NCI-H345 treated with DMSO at 0.1 percent for 48 hours (cell line): ENCODE results near the gene MAPK12.
"Not testable (repeated sequence)": the region's sequence is repeated elsewhere in the genome, so short reads cannot be mapped to it uniquely, and the experiment has no call there.

Experiments
- DNase-seq: peaks from one replicate; lab custom pipeline; 2025; ENCODE audit not compliant: unreplicated experiment; lab: John Stamatoyannopoulos, UW

MAPK12 gene

DNA sequence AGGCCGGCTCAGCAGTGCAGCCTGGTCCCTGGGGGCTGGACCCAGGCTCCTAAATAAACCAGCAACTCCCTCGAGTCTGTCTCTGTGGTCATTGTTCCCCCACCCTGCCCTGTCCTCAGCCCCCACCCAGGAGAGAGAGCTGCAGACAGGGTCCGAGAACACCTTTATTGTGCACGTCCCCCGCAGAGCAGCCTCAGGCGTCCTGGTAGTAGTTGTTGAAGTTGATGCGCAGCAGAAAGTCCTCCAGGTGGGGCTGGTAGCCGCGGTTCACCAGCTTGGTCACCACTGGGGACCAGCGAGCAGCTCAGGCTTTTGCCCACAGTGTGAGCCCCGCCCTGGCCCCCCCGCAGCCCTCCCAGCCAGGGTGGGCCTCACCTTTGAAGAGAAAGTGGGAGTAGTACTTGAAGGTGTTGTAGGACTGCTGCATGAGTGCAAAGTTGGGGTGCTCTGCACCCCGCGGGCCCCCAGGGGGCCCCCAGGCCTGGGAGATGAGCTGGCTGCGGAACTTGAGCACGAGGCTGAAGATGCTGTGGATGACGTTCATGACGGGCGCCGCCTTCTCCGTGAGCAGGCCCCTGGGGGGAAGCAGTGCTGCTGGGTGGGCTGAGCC, 43.8 kb downstream of the MAPK12 start:
- DNase-seq, result no peak

DNA sequence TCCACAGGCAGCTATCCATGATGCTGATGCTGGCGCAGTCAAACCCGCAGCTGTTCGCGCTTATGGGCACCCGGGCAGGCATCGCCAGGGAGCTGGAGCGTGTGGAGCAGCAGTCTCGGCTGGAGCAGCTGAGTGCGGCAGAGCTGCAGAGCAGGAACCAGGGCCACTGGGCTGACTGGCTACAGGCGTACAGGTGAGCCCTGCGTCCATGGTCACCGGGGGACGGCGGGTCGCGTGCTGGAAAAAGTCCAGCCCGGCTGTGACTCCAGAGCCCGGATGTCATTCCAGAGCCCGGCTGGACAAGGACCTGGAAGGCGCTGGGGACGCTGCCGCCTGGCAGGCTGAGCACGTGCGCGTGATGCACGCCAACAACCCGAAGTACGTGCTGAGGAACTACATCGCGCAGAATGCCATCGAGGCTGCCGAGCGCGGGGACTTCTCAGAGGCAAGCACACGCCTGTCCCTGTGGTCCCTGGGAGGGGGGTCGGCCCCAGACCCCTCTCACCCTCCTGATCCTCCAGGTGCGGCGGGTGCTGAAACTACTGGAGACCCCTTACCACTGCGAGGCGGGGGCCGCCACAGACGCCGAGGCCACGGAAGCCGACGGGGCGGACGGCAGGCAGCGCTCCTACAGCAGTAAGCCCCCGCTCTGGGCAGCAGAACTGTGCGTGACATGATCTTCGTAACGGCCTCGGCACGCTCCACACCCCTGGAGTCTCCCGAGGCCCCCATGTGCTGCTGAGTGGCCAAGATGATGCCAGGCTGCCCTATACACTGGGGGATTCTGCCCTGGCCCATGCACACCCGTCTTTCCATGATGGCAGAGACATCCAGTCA, 44.6 kb downstream of the MAPK12 start:
- no peak for DNase-seq

DNA sequence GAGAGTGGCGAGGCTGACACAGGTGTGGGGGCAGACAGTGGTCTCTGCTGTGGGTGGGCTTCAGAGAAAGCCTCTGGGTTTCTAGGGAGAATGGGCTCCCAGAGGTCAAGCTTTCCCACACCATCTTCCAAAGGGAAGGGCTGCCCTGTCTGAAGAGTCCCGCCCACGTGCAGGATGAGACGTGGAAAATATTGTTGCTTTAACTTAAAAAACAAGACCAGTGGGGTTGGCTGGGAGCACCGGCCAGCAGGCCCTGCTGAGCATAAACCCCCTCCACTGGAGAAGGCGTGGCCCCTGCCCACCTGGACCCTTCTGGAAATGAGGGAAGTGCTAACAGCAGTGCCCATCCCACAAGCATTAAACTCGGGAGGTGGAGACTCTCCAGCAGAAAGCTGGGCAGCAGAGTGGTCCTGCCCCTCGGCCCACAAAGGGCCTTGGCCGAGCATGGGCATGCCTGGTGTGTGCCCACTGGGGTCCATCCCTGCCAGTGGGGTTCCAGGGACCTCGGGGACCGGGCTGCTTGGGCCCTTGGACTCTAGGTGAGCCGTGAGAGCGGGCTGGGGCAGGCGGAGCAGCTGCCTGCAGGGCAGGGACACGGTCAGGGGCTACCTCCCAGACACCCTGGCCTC, 45.3 kb downstream of the MAPK12 start:
- DNase-seq, result no peak

GRCh38 chr22:50215297-50216054, 46.0 kb downstream of the MAPK12 start:
- DNase-seq, result no peak

DNA sequence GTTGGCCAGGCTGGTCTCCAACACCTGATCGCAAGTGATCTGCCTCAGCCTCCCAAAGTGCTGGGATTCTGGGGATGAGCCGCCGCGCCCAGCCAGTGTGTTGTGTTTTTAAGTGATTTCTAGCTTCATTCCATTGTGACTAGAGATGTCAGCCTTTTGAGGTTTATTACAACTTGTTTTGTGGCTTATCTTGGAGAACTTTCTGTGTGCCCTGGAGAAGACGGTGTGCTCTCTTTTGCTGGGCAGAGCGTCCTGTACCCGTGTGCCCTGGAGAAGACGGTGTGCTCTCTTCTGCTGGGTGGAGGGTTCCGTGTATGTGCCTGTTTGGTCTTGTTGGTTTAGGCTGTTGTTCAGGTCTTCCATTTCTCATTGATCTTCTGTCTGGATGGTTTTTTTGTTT, 48.2 kb downstream of the MAPK12 start:
- DNase-seq, result no peak

DNA sequence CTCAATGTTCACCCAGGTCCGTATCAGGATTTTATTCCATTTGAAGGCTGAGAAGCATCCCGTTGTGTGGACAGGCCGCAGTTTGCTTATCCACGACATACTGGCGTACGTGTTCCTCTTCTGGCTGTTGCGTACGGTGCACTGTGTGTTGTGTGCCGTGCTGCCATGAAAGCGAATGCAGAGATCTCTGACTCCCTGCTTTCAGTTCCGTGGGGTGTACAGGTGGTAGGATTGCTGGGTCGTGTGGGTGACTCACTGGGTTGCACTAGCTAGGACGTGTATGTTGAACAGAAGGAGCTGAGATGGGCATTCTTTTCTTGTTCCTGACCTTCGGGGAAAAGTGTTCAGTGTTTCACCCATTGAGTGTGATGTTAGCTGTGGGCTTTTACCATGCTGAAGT, 50.3 kb downstream of the MAPK12 start:
- DNase-seq, result no peak

GRCh38 chr22:50210378-50211139, 50.9 kb downstream of the MAPK12 start:
- no peak for DNase-seq

GRCh38 chr22:50209893-50210292, 51.6 kb downstream of the MAPK12 start:
- no peak for DNase-seq

GRCh38 chr22:50208939-50209892, 52.3 kb downstream of the MAPK12 start:
- no peak for DNase-seq

- DNase-seq, result no peak
These were observed 53.0 kb downstream of the MAPK12 start for GRCh38 chr22:50208430-50208938.

DNA sequence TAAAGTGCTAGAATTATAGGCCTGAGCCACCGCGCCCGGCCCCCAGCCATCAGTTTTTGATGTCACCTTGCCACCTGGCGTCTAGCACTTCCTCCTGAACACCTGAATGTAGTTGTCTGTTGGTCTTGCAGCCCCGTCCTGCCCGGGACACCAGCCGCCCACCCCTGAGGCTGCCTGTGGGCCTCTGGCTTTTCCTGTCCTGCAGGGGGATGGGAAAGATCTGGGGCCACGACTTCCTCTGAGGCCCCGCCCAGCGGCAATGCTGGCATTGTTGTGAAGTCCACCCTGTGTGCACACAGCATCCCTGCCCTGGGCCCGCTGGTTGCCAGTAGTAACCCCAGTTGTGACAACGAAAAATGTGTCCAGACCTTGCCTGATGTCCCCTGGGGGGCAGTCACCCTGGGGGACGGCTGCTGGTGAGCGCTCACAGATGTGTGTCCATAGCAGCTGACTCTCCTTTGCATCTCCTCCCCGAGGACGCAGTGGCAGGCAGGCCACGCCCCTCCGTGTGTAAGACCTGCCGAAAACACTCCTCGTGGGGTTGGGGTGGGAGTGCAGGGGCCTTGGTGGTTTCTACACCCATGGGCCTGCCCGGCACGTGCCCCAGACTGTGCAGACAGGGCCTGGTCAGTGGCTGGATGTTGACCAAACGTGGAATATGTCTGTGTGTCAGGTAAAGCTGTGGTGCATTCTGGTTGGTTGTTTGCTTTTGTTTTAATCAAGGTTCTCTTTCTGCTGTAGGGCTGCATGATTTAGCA, 53.9 kb downstream of the MAPK12 start:
- DNase-seq, result no peak

- DNase-seq, result no peak
These were observed 54.9 kb downstream of the MAPK12 start for GRCh38 chr22:50206599-50206998.

- no peak for DNase-seq
These were observed 55.5 kb downstream of the MAPK12 start for GRCh38 chr22:50205781-50206569.

- not testable (repeated sequence) for DNase-seq
These were observed 56.5 kb downstream of the MAPK12 start for GRCh38 chr22:50204998-50205397.

DNA sequence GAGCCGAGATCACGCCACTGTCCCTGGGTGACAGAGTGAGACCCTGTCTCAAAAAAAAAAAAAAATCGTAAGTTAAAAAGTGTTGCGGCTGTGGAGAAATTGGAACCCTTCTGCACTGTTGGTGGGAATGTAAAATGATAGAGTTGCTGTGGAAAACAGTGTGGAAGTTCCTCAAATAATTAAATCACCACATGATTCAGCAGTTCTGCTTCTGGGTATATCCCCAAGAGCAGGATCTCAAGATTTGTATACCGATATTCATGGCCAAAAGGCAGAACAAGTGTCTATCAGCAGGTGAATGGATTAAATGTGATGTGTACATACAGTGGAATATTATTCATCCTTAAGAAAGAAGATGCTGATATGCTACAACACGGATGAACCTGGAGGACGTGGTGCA, 56.9 kb downstream of the MAPK12 start:
- no peak for DNase-seq

GRCh38 chr22:50203288-50203687, 58.2 kb downstream of the MAPK12 start:
- DNase-seq, result no peak
